Neural progenitor cell (in vitro differentiated cells): ENCODE data around the gene UBB. TPM values are rescaled to one million over a fixed set of nuclear protein-coding genes. Genes with fewer than 3 reads are reported as not detected.

Experiments
- DNase-seq: peaks from one replicate; pipeline ENCODE4 v3.0.0-alpha.2; 2016; ENCODE audit warnings: low spot score
- H2AFZ ChIP-seq: fragments of 200-600 bp; sonication (generic); replicated peaks from 2 replicates; pipeline ENCODE4 v1.6.1; 2016; ENCODE audit warnings: antibody characterized with exemption
- H3F3A ChIP-seq: fragments of 200-600 bp; sonication (generic); 2 replicates; pipeline ENCODE4 v1.6.1; 2016; ENCODE audit warnings: antibody characterized with exemption, low read depth
- H3K27ac ChIP-seq: fragments of 200-600 bp; sonication (generic); 2 replicates; pipeline ENCODE4 v1.5.1; 2016; ENCODE audit warnings: mild to moderate bottlenecking
- H3K27me3 ChIP-seq: fragments of 200-600 bp; sonication (generic); 2 replicates; pipeline ENCODE4 v1.6.1; 2016; ENCODE audit warnings: mild to moderate bottlenecking, moderate library complexity
- H3K36me3 ChIP-seq: fragments of 200-600 bp; sonication (generic); 2 replicates; pipeline ENCODE4 v1.5.1; 2016
- H3K4me1 ChIP-seq: fragments of 200-600 bp; sonication (generic); 2 replicates; pipeline ENCODE4 v1.6.1; 2016; ENCODE audit warnings: mixed run types
- H3K4me2 ChIP-seq: fragments of 200-600 bp; sonication (generic); 2 replicates; pipeline ENCODE4 v1.6.1; 2016
- H3K4me3 ChIP-seq: fragments of 200-600 bp; sonication (generic); 2 replicates; pipeline ENCODE4 v1.5.1; 2016
- H3K79me2 ChIP-seq: fragments of 200-600 bp; sonication (generic); 2 replicates; pipeline ENCODE4 v1.6.1; 2016; ENCODE audit warnings: low read depth
- H3K9ac ChIP-seq: fragments of 200-600 bp; sonication (generic); 2 replicates; pipeline ENCODE4 v1.6.1; 2016
- H3K9me3 ChIP-seq: fragments of 200-600 bp; sonication (generic); 2 replicates; pipeline ENCODE4 v1.5.1; 2016; ENCODE audit warnings: low read depth
- H4K20me1 ChIP-seq: fragments of 200-600 bp; sonication (generic); 2 replicates; pipeline ENCODE4 v1.6.1; 2016; ENCODE audit warnings: low read depth
- H3K27ac Mint-ChIP-seq: 3 replicates; pipeline ENCODE4 v1.8.0; 2021; ENCODE audit warnings: mixed read lengths
- H3K27me3 Mint-ChIP-seq: 2 replicates; pipeline ENCODE4 v1.8.0; 2022; ENCODE audit warnings: low read depth, mild to moderate bottlenecking, inconsistent platforms, moderate library complexity, mixed read lengths; ENCODE audit not compliant: insufficient read depth
- H3K36me3 Mint-ChIP-seq: 3 replicates; pipeline ENCODE4 v1.8.0; 2021; ENCODE audit warnings: mixed read lengths
- H3K4me1 Mint-ChIP-seq: 3 replicates; pipeline ENCODE4 v1.8.0; 2021; ENCODE audit warnings: mixed read lengths
- H3K4me3 Mint-ChIP-seq: 3 replicates; pipeline ENCODE4 v1.8.0; 2021; ENCODE audit warnings: mild to moderate bottlenecking, moderate library complexity, mixed read lengths
- H3K9me3 Mint-ChIP-seq: 3 replicates; pipeline ENCODE4 v1.8.0; 2020; ENCODE audit warnings: mixed read lengths
- CTCF ChIP-seq: fragments of 200-600 bp; sonication (generic); IDR thresholded peaks from 2 replicates; pipeline ENCODE4 v1.5.1; 2017; ENCODE audit warnings: antibody characterized with exemption, mild to moderate bottlenecking
- EZH2 ChIP-seq: fragments of 200-600 bp; sonication (generic); IDR thresholded peaks from 2 replicates; pipeline ENCODE4 v1.6.1; 2017; ENCODE audit warnings: antibody characterized with exemption, mild to moderate bottlenecking, moderate library complexity
- EZH2phosphoT487 ChIP-seq: fragments of 200-600 bp; sonication (generic); IDR thresholded peaks from 2 replicates; pipeline ENCODE4 v1.6.1; 2017; ENCODE audit warnings: antibody characterized with exemption
- total RNA-seq: library from RNA; depleted of rRNA; stranded (reverse); fragments of >200 nt; gene quantifications from 2 replicates; pipeline ENCODE4 v1.2.3, GENCODE V29; 2015; ENCODE audit warnings: low replicate concordance

UBB gene
- total RNA-seq, 1 donor from 2014 or later: 1,249 TPM

DNA sequence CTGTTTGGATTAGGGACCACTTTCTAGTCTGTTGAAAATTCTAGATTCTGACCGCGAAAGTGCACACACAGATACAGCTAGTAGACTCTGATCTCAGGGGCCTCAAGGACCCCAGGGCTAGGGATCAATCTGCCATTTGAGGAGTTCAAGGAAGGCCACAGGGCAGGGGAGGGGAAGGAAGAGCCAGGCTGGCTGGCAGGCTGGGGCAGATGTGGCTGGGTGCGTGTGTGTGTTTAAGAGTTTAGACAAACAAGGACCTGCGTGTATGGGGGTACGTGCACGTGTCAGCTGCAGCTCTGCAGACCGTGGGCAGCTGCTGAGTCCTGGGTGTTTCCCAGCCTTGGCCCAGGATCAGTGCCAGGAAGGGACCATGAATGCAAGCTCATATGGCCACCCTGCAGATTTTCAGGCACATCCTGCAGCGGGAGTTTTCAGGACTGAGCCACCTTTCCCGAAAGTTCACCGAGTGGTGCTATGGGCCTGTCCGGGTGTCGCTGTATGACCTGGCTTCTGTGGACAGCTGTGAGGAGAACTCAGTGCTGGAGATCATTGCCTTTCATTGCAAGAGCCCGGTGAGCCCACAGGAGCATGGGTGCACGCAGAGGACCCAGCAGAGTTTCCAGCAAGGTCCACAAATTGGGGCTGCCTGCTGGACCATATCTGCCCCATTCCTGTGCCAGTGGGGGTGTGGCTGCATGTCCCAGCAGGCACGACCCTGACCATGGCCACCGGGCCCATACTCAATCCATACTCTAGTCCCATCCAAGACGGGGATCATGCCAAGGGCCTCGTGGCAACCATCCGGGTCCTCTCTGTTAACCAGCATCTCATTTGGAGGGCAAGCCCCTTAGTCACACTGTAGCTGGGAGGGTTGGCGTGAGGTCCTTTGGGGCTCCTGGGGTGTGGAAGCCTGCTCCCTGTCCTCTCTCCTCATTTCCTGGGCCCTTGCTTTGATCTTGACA lies 45.1 kb downstream of the UBB start:
- H3K27me3 Mint-ChIP-seq: no peaks in the 10 kb centered on the region
- Histone ChIP-seq H3K79me2 (no peaks in the 10 kb centered on the region), H3K4me3 (no peak overlapping the region), H3K9me3 (no peaks in the 10 kb centered on the region), H3K27ac (no peak overlapping the region), H3F3A (no peaks in the 10 kb centered on the region), H3K4me1 (no peaks in the 10 kb centered on the region), H3K4me2 (no peak overlapping the region), H3K27me3 (no peaks in the 10 kb centered on the region), H2AFZ (no peak overlapping the region), H3K9ac (no peak overlapping the region), H3K36me3 (no peaks in the 10 kb centered on the region), H4K20me1 (no peaks in the 10 kb centered on the region)
- H3K4me1 Mint-ChIP-seq: peaks cover 9% of the 10 kb centered on the region
- H3K27ac Mint-ChIP-seq: peak overlapping the region; percentile 10
- H3K4me3 Mint-ChIP-seq: peak overlapping the region; percentile 73
- DNase-seq: no peak
- H3K36me3 Mint-ChIP-seq: no peaks in the 10 kb centered on the region
- no peaks in the 10 kb centered on the region for H3K9me3 Mint-ChIP-seq
- TF ChIP-seq EZH2 (no peak), CTCF (no peak), EZH2phosphoT487 (no peak)

DNA sequence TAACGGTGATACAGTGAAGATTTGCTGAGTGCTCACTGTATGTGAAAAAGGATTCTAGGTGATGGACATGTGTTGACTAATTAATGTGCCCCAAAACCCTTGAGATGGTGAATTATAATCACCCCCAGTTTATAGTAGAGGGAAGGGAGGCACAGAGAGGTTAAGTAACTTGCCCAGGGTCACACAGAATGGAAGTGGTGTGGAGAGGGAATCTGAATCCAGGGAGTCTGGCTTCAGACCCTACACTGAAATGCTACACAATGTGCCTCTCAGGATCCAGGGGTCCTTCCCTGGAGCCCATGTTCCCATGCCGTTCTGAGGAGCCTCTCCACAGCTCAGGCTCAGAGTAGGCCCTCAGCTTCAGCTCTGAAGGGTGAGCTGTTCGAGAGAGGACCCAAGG lies 46.1 kb downstream of the UBB start:
- no peak for DNase-seq
- H2AFZ ChIP-seq: no peak overlapping the region
- H3K4me3 ChIP-seq: no peak overlapping the region
- no peaks in the 10 kb centered on the region for H3K79me2 ChIP-seq
- H3K9ac ChIP-seq: no peak overlapping the region
- Mint-ChIP-seq H3K9me3 (no peaks in the 10 kb centered on the region), H3K4me3 (no peak overlapping the region), H3K4me1 (peaks cover 9% of the 10 kb centered on the region), H3K27me3 (no peaks in the 10 kb centered on the region), H3K36me3 (no peaks in the 10 kb centered on the region), H3K27ac (no peak overlapping the region)
- no peak overlapping the region for H3K4me2 ChIP-seq
- no peaks in the 10 kb centered on the region for H3K4me1 ChIP-seq
- no peaks in the 10 kb centered on the region for H3F3A ChIP-seq
- no peaks in the 10 kb centered on the region for H3K27me3 ChIP-seq
- no peak overlapping the region for H3K27ac ChIP-seq
- TF ChIP-seq CTCF: no peak
- TF ChIP-seq EZH2: no peak
- TF ChIP-seq EZH2phosphoT487: no peak
- no peaks in the 10 kb centered on the region for H3K36me3 ChIP-seq
- H4K20me1 ChIP-seq: no peaks in the 10 kb centered on the region
- no peaks in the 10 kb centered on the region for H3K9me3 ChIP-seq

- H3K79me2 ChIP-seq: no peaks in the 10 kb centered on the region
- H3K4me1 ChIP-seq: no peaks in the 10 kb centered on the region
- no peaks in the 10 kb centered on the region for H3K36me3 ChIP-seq
- Mint-ChIP-seq H3K27me3 (no peaks in the 10 kb centered on the region), H3K4me1 (peaks cover 9% of the 10 kb centered on the region), H3K27ac (peak overlapping the region; percentile 63), H3K9me3 (no peaks in the 10 kb centered on the region), H3K4me3 (no peak overlapping the region), H3K36me3 (no peaks in the 10 kb centered on the region)
- H2AFZ ChIP-seq: peak overlapping the region; percentile 14
- DNase-seq: peak; percentile 68
- no peaks in the 10 kb centered on the region for H3K9me3 ChIP-seq
- no peaks in the 10 kb centered on the region for H3F3A ChIP-seq
- H3K27me3 ChIP-seq: no peaks in the 10 kb centered on the region
- H3K4me2 ChIP-seq: no peak overlapping the region
- TF ChIP-seq EZH2phosphoT487: no peak
- TF ChIP-seq CTCF: peak; percentile 60
- H3K4me3 ChIP-seq: no peak overlapping the region
- H3K27ac ChIP-seq: no peak overlapping the region
- H4K20me1 ChIP-seq: no peaks in the 10 kb centered on the region
- no peak overlapping the region for H3K9ac ChIP-seq
Measured at GRCh38 chr17:16428098-16428882, 47.4 kb downstream of the UBB start.
